GM21825 (cell line): ENCODE measurements around the gene MYO1F.
A peak's percentile ranks its signal among the peaks of the same experiment; 100 is the strongest.

Experiments used
- ATAC-seq: cut with Tn5 transposase; IDR thresholded peaks from one replicate; pipeline ENCODE4 v1.9.1; 2021; ENCODE audit warnings: mild to moderate bottlenecking, moderate library complexity; ENCODE audit not compliant: unreplicated experiment

Gene MYO1F

DNA sequence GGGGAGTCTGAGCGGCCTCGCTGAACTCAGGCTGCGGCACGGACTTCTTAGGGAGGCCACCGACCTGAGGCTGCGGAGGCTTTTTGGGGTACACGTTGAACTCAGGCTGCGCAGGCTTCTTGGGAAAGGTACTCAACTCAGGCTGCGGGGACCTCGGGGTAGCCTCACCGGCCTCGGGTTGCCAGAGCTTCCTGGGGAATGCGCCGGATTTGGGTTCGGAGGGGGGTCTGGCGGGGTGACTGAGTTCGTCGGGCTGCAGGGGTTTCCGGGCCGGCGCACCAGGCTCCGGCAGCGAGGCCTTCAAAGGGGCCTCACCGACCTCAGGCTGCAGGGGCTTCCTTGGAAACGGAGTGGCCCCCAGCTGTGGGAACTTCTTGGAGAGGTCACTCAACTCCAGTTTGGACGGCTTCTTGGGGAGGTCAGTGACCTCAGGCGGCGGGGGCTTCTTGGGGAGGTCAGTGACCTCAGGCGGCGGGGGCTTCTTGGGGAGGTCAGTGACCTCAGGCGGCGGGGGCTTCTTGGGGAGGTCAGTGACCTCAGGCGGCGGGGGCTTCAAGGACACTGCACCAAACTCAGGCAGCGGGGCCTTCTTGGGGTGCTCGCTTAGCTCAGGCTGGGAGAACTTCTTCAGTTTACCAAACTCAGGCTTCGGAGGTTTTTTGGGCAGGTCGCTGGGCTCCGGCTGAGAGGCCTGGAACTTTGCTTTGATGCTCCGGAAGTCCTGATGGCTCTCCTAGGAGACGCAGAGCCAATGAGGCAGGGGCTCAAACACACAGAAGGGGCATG is 78.0 kb downstream of the MYO1F start:
- ATAC-seq: no peak

DNA sequence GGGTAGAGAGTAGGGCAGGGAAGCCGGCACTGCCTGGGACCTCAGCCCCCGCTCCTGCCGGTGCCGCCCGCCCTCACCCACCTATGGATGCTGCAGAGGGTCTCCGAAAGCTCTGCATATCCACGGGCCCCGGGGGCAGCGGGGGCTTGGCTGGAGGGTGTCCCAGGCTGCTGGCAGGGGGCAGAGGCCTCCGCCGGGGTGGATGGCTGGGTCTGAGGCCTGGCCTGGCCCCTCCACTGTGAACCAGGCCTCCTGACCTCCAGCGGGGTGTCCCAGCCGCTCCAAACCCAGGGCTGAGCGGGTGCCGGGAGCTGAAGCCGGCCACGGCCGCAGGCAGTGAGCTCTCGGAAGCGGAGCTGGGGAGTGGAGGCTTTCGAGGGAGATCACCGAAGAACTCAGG is 78.9 kb downstream of the MYO1F start:
- no peak for ATAC-seq

DNA sequence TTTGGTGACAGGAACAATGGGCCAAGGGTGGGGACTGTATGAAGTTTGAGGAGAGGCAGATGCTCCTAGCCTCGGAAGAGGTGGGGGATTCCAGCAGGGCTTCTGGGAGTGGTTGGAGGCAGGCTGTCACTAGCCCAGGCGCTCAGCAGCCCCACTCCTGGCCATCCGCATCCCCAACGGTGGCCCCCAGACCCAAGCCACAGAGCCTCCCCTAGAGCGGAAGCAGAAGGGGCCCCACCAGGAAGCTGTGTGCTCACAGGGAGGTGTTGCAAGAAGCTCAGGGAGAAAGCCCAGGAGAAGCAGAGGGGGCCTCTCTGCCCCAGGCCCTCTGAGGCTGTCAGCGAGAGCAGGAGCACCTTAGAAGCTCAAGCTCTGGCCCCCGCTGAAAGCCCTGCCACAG is 83.1 kb downstream of the MYO1F start:
- no peak for ATAC-seq

DNA sequence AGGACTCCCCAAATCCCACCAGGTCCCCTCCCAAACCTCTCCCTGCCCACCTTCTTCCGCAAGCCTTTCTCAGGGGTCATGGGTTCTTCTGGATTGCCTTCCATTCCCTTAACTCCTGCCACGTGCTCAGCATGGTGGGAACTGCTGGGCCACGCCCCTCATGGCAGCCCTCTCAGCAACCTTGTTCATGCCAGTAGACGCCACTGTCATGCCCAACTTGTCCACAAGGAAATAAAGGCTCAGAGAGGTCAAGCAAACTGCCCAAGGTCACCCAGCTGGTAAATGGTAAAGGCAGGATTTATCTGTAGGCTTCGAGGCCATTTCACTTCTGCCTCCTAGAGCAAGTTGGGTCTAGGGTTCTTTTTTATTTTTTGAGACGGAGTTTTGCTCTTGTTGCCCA is 85.7 kb downstream of the MYO1F start:
- no peak for ATAC-seq

DNA sequence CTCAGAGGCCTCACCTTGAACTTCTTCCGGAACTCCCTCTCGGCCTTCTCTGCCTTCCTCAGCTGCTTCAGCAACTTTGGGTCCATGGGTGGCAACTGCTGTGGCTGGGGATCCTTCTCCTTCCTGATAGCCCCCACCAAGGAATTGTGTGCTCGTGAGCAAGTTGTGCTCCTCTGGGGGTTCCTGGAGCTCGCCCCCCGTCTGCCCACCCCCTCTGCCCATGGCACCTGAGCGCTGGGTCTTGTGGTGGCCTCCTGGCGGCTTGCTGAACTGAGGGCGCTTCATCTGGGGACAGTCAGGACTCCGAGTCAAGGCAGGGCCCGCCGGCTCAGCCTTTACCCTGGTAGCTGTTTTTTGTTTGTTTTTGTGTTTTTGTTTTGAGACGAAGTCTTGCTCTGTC is 86.4 kb downstream of the MYO1F start:
- no peak for ATAC-seq

DNA sequence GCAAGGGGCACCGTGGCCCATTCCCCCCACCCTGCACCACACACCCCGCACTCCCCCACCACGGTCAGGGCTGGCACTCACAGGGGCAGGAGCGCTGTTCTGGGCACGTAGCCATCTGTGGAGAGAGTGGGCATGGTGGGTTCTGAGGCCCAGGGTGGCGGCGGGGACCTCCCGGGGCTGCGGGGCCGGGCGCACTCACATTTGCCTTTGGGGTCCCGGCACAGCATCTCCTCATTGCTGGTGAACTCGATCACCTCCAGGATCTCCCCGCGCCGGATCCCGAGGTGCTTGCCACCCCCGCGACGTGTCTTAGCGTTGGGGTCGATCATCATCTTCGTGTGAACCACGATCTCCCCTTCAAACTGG is 86.9 kb downstream of the MYO1F start:
- ATAC-seq: no peak

DNA sequence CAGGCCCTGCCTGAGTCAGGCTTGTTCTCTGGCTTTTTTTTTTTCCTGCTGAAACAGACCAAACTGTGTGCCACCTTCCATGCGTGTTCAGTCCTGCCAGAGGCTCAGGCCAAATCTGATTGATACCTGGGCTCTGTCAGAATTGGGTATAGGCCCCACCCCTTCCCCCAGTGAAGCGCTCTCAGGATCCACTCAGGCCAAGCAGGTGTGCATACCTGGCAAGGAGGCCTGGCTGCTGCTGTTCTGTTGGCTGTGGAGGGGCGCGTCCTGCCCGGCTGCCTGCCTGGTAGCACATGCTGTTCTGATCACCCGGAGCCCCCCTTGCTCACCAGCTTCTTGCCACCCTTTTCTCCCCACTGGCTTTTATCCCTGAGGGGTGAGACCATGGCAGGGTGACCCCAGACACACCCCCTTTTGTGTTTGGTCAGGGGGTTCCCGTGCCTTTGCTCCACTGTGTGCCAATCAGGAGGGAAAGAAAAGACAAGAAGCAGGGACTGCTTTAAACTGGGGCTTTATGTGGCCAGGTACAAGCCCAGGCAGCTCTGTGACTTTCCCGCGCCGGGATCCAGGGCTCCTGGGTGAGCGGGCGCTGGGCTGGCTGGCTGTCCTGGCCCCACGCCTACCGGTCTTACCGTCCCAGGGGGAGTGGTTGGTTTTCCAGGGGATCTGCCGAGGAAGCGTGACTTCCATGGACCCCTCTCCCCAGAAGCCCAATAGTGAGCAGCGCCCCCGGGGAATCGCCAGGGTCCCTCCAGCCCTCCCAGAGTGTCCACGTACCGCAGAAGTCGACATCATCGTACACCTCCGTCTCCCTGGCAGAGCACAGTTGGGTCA is 87.5 kb downstream of the MYO1F start:
- no peak for ATAC-seq

DNA sequence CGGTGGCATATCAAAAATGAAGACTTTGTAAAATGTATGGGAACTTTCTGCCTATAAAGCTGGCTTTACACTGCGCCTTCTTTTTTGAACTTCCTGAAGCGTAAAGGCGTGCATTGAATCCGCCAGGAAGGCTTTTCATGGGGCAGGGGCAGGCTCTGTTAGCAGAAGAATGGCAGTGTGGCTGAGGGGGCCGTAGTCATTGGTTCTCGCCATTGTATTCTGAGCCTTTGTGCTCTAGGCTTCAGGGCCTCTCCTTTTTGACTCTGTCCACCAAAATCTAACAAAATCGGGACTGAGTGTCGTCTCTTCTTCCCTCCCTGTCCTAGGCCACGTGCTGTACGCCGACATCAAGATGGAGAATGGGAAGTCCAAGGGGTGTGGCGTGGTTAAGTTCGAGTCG is 88.9 kb downstream of the MYO1F start:
- ATAC-seq: no peak

DNA sequence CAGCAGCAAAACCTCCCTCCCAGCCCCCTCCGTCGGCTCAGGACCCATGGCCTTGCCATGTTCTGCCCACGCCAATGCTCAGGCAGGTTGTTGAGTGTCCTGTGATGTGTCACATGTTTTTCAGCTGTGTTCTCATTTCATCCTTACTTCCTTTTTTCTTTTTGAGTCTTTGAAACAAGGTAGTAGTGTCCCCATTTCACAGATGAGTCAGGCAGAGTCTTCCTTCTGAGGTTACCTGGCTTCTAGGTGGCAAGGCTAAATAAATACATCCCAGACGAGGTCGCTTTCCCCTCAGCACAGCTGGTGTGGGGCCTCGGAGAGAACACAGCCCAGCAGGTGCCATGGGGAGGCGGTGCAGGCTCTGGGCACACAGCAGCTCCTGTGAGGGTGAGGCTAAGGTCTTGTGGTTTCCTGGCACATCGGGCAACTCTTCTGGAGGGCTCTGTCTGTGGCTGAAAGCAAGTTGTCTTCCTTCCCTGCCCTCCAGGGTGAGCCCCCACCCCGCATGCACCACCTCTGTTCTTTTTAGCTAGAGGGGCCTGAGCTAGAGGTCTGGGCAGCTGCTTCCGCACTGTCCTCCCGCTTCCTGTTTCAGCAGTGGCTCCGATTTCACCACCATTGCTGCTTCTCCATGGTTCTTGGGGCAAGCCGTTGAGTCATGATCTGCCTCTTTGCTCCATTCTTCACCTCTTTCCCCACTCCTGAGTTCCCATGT is 89.9 kb downstream of the MYO1F start:
- ATAC-seq: peak; percentile 54

DNA sequence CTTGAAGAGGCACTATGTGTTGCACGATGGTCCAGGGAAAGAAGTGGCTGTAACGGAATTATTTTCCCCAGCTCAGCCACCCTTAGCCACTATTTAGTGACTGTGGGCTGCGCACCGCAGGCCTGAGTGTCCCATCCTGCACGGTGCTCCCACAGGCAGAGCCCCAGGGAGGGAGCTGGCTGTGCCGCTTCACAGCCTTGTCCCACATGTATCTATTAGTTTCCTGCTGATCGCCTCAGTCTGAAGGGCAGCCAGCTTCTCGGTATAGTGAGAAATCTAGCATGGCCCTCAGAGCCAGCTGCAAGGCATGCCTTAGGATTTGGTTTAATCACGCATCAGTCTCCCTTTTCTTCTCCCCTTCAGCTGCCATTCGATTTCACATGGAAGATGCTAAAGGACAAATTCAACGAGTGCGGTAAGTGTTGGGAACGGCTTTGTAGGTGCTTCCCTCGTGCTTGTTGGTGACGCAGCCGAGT is 90.5 kb downstream of the MYO1F start:
- no peak for ATAC-seq

DNA sequence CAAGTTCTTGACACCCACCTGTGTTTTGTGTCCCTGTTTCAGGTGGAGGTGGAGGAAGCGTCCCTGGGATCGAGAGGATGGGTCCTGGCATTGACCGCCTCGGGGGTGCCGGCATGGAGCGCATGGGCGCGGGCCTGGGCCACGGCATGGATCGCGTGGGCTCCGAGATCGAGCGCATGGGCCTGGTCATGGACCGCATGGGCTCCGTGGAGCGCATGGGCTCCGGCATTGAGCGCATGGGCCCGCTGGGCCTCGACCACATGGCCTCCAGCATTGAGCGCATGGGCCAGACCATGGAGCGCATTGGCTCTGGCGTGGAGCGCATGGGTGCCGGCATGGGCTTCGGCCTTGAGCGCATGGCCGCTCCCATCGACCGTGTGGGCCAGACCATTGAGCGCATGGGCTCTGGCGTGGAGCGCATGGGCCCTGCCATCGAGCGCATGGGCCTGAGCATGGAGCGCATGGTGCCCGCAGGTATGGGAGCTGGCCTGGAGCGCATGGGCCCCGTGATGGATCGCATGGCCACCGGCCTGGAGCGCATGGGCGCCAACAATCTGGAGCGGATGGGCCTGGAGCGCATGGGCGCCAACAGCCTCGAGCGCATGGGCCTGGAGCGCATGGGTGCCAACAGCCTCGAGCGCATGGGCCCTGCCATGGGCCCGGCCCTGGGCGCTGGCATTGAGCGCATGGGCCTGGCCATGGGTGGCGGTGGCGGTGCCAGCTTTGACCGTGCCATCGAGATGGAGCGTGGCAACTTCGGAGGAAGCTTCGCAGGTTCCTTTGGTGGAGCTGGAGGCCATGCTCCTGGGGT is 91.5 kb downstream of the MYO1F start:
- ATAC-seq: no peak

DNA sequence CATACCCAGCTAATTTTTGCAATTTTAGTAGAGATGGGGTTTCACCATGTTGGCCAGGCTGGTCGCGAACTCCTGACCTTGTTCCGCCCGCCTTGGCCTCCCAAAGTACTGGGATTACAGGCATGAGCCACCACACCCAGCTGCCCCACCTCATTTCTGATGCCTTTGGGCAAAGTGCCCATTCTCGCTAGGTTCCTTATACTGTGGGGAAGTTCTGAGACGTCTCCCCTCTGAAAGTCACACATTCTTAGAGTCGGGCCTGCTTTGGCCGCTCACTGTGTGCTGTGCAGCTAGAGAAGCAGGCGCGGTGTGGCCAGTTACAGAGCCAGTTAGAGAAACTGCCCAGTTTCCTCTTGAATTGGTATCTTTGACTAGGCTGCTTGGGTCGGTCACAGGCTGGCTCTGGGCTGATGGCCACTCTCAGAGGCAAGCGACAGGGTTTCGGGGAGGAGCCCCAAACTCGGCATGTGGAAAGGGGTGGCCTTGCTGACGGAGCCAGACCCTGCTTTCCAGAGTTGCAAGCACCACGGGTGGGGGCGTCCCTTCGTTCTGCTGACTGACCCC is 92.8 kb downstream of the MYO1F start:
- no peak for ATAC-seq

DNA sequence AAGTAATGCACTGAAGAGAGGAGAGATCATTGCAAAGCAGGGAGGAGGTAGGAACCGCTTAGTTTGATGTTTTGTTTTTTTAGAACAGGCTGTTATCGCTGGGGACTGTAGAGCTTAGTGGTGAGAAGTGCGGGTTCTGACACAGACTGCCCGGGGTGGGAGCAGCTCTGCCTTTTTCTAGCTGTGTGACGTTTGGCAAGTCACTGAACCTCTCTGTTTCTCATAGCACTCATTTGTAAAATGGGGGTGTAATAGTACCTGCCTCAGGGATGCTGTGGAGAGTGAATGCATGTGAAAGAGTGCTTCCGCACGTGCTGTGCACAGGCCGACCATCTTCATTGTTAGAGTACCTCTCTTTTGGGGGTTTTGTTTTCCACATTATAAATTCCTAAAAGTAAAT is 94.1 kb downstream of the MYO1F start:
- ATAC-seq: no peak

DNA sequence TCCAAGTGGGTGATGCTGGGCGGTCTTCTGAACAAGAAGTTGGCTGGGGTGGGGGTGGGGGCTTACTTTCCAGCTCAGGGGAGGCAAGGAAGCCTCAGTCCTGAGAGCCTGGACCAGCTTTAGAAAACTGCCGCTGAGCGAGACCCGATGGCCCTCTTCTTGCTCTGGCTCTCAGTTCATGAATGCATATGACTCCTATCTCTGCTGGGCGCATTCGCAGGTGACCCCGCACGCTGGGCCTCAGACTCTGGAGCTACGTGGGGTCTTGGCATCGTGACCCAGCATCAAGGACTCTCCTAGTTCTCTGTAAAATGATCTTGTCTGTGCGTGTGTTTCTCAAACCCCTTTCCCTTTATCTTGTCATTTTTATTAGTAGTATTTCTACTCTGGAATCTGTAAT is 94.5 kb downstream of the MYO1F start:
- no peak for ATAC-seq

DNA sequence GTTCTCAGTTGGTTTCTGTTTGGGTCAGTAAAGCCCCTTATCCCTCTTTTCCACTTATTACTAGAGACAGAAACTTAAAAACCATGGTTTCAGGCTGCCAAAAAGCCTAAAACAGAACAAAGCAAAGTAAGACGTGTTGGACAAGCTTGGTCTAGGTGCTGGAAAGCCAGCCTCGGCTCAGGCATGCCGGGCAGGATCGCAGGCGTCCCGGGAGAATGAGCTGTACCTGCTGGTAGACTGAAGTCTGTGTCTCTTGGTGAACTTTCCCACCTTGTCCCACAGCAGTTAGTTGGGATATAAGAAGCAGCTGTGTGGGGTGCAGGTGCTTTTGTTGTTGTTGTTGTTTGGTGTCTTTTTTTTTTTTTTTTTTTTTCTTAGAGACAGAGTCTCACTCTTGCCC is 95.6 kb downstream of the MYO1F start:
- no peak for ATAC-seq

DNA sequence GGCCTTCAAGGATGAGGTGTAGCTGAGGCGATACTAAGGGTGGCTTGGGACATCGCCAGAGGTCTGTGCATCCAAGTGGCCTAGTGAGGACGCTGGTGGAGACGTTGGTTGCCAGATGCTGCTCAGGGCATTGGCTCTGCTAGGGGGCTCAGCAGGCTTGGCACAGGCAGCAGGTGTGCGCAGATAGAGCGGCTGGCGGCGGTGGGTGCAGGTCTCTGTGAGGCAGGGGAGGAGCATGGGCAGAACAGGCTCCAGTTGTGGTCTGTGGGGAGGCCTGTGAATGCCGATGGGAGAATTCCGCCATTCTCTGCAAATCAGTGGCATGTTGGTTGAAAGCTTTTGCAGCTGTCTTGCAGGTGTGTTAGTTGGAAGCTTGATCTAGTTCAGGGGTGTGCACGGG is 96.0 kb downstream of the MYO1F start:
- no peak for ATAC-seq

DNA sequence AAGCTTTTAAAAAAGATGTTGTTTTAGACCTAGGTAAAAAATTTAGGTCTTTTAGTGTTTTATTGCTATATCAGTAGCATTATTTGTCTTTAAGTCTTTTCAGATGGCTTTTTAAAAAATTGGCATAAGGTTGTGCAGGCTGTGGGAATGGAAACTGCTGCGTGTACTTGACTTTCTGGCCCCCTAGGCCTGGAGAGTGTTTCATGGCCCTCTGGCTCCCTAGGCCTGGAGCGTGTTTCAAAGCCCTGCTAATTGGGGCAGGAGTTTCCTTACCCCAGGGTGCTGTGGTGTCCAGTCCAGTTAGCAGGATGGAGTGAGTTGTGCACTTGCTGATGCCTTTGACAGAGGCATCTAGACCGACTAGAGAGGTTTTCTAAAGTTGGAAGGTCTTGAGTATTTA is 98.6 kb downstream of the MYO1F start:
- no peak for ATAC-seq

DNA sequence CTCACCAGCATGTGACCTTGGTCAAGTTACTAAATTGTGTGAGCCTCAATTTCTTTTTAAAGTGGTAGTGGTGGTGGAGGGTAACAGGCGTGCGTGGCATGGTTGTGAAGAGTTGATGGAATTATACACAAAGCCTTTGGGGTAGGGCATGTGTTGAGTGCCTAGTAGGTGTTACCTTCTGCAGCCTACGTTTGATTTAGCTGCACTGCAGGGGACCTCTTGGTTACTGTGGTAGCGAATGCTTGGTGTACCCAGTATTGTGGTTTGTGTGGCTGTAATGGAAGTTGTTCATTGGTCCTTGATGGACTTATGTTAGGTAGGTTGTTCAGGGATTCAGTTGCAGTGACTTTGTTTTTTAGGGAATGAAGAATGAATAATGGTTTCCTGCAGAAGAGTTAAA is 99.4 kb downstream of the MYO1F start:
- ATAC-seq: no peak

DNA sequence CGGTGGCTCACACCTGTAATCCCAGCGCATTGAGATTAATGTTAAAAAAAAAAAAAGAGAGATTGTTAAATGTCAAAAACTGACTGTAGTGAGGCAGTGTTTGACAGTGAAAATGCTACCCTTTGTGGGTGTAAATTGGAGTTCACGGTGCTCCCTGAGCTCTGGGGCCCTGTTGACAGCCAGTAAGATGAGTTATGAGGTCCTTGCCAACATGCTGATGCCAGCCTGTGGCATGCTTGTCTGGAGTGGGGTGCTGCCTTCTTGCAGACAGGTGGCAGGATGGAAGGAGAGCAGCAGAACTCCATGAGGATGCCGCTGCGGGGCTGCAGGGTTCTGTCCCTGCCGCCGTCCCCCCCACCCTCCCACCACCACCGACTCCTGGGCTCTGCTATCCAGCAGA is 100.7 kb downstream of the MYO1F start:
- ATAC-seq: no peak

DNA sequence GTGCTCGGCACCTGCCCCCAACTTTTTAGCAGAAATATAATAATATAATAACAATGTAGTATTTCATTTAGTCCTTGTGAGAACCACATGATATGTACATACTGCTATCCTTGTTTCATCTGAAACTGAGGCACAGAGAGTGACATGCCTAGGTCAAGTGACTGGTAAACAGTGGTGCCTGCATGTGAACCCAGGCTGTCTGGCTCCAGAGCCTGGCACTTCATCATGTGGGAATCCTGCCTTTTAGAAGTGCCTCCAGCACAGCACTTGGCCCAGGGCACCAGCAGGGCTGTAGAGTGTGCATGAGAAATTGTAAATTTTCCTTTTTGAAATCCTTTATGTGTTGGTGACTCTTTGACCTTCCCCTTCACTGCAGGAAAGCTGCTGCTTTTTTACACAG is 102.2 kb downstream of the MYO1F start:
- no peak for ATAC-seq
